GM11168 (cell line): ENCODE results near the gene PKLR.

ENCODE experiments used
- in situ Hi-C: fragments of 300-500 bp; cut with MboI; formaldehyde crosslinking; loops from one replicate; pipeline ENCODE4 v1.12.0; 2022; ENCODE audit warnings: low sequenced_read_pairs; ENCODE audit not compliant: unreplicated experiment

The PKLR gene

DNA sequence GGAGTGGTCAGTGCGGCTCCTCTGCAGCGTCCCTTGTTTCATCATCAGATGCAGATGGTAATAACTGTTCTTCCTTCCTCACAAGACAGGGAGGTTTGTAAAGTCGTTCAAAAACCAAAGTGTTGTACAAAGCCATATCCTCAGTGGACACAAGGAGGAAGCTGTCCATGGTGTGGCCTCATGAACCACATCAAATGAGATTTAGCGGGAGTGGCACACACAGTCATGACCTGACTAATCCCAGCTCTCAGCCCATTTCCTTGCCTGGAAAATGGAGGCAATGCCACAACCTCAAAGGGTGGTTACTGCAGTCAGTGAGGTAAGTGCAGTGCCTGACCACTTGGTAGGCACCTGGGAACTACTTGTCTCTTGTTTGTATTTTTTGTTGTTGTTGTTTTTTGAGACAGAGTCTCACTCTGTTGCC is 59.4 kb downstream of the PKLR start:
- in situ Hi-C loops: no loop called here

DNA sequence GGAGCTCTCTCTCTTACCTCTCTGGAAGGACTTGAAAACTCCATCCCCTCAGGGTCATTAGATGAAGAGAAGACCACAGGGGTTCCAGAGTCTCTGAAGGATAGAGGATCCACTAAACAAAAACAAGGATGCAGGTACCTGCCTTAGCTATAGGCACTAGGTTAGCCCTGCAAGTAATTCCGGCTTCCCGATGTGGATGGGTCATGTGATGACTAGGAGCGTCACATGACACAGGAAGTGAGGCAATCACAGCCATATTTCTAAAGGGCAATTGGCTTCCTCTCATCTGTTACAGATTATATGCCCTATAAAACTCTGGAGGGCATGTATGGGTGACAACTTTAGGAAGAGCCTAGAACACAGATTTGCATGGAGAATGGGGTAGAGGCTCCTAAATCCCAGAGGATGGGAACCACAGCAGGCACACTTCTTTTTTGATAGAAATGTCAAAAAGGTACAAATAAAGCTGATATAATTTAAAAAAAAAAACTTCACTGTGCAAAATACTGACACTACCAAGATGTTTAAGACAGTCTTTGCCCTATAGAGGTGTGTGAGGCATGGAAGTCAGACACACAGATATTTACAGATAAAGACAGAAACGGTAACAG is 60.1 kb downstream of the PKLR start:
- in situ Hi-C loops: no loop called here
